Thoracic aorta (tissue), 2 donors: Measurements from ENCODE around the gene OSBP2. TPM values are rescaled to one million over a fixed set of nuclear protein-coding genes. Genes with fewer than 3 reads are reported as not detected.

Experiments
- ATAC-seq: fragments of 150-250 bp; one replicate; pipeline ENCODE4 v1.8.0; 2017; ENCODE audit warnings: low read depth; ENCODE audit not compliant: insufficient number of reproducible peaks, low FRiP score
- DNase-seq: peaks from one replicate; pipeline ENCODE4 v3.0.0-alpha.2; 2020; ENCODE audit warnings: low spot score
- H3K27ac ChIP-seq, 2 donors: fragments of 200-600 bp; sonication (generic); 1 replicate in 1 of 2; 2 replicates in 1 of 2; pipeline ENCODE4 v1.5.1; 2016; ENCODE audit warnings: mild to moderate bottlenecking in 2 of 2, moderate library complexity in 2 of 2
- H3K27me3 ChIP-seq: fragments of 200-600 bp; sonication (generic); replicated peaks from 2 replicates; pipeline ENCODE4 v1.6.0; 2016; ENCODE audit warnings: mild to moderate bottlenecking; ENCODE audit not compliant: insufficient read depth
- H3K36me3 ChIP-seq: fragments of 200-600 bp; sonication (generic); one replicate; pipeline ENCODE4 v1.5.1; 2016
- H3K4me1 ChIP-seq, 2 donors: fragments of 200-600 bp; sonication (generic); 1 replicate in 1 of 2; 2 replicates in 1 of 2; pipeline versions ENCODE4 v1.5.1 to v1.6.0; 2016; ENCODE audit warnings: low read depth in 2 of 2, mild to moderate bottlenecking in 1 of 2; ENCODE audit not compliant: control insufficient read depth in 1 of 2
- H3K4me3 ChIP-seq: fragments of 200-600 bp; sonication (generic); 2 replicates; pipeline ENCODE4 v1.5.1; 2016; ENCODE audit warnings: mild to moderate bottlenecking
- H3K9me3 ChIP-seq: fragments of 200-600 bp; sonication (generic); 2 replicates; pipeline ENCODE4 v1.5.1; 2016
- total RNA-seq, 2 donors: library from RNA; depleted of rRNA; stranded (reverse); fragments of >200 nt; gene quantifications; one replicate each; pipeline versions ENCODE4 v1.1.0 to v1.2.3, GENCODE V29; 2016
- TF ChIP-seq, protein P1 (sequence below): fragments of 200-600 bp; sonication (generic); IDR thresholded peaks from one replicate; pipeline ENCODE4 v1.5.1; 2019; ENCODE audit warnings: antibody characterized with exemption

OSBP2 gene
- total RNA-seq, 2 donors from 2014 or later: 0.71 to 3.0 TPM

GRCh38 chr22:30790366-30790765 is 95.7 kb downstream of the OSBP2 start:
- Histone ChIP-seq H3K27me3 (no peaks in the 10 kb centered on the region), H3K4me1 (no peaks in the 10 kb centered on the region), H3K9me3 (no peaks in the 10 kb centered on the region), H3K4me3 (no peak overlapping the region), H3K27ac (no peak overlapping the region), H3K36me3 (no peaks in the 10 kb centered on the region)
- DNase-seq (no peak), ATAC-seq (no peak)
- TF ChIP-seq, protein P1, sequence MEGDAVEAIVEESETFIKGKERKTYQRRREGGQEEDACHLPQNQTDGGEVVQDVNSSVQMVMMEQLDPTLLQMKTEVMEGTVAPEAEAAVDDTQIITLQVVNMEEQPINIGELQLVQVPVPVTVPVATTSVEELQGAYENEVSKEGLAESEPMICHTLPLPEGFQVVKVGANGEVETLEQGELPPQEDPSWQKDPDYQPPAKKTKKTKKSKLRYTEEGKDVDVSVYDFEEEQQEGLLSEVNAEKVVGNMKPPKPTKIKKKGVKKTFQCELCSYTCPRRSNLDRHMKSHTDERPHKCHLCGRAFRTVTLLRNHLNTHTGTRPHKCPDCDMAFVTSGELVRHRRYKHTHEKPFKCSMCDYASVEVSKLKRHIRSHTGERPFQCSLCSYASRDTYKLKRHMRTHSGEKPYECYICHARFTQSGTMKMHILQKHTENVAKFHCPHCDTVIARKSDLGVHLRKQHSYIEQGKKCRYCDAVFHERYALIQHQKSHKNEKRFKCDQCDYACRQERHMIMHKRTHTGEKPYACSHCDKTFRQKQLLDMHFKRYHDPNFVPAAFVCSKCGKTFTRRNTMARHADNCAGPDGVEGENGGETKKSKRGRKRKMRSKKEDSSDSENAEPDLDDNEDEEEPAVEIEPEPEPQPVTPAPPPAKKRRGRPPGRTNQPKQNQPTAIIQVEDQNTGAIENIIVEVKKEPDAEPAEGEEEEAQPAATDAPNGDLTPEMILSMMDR: no peak

- H3K27ac ChIP-seq: no peak overlapping the region
- TF ChIP-seq, protein P1: no peak
- no peaks in the 10 kb centered on the region for H3K9me3 ChIP-seq
- no peaks in the 10 kb centered on the region for H3K27me3 ChIP-seq
- no peak overlapping the region for H3K4me3 ChIP-seq
- no peaks in the 10 kb centered on the region for H3K4me1 ChIP-seq
- no peaks in the 10 kb centered on the region for H3K36me3 ChIP-seq
- DNase-seq (no peak), ATAC-seq (no peak)
Observed at GRCh38 chr22:30792456-30792855, 97.8 kb downstream of the OSBP2 start.

DNA sequence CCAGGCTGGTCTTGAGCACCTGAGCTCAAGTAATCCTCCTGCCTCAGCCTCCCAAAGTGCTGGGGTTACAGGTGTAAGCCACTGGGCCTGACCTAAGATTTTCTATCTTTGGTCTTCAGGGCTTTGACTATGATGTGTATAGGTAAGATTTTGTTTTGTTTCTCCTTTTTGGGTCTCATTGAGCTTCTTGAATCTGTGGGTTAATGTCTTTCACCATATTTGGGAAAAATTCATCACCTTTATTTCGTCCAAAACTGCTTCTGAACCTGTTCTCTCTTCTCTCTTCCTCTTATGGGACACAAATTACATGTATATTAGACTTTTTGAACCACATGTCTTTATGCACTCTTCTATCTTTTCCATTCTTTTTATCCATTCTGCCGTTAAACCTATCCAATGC is 100.4 kb downstream of the OSBP2 start:
- TF ChIP-seq, protein P1: no peak
- ATAC-seq (no peak), DNase-seq (no peak)
- H3K36me3 ChIP-seq: no peaks in the 10 kb centered on the region
- H3K27ac ChIP-seq: no peak overlapping the region
- H3K9me3 ChIP-seq: no peaks in the 10 kb centered on the region
- H3K27me3 ChIP-seq: no peaks in the 10 kb centered on the region
- H3K4me3 ChIP-seq: no peak overlapping the region
- H3K4me1 ChIP-seq: no peaks in the 10 kb centered on the region

DNA sequence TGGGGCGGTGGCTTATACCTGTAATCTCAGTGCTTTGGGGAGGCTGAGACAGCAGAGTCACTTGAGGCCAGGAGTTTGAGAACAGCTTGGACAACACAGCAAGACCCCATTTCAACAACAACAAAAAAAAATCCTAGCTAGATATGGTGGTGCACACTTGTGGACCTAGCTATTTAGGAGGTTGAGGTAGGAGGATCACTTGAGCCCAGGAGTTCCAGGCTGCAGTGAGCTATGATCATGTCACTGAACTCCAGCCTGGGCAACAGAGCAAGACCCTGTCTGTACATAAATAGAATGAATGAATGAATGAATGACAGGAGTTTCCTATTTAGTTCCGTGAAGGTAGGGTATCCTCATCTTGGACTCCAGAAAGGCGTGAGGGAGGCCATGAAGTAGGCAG is 107.0 kb downstream of the OSBP2 start:
- ATAC-seq: no peak
- Histone ChIP-seq H3K36me3 (no peaks in the 10 kb centered on the region), H3K27me3 (no peaks in the 10 kb centered on the region), H3K9me3 (no peaks in the 10 kb centered on the region), H3K27ac (no peak overlapping the region), H3K4me1 (peaks cover 5 to 11% of the 10 kb centered on the region in 2 donors), H3K4me3 (no peak overlapping the region)
- DNase-seq: no peak
- TF ChIP-seq, protein P1: no peak

GRCh38 chr22:30802202-30803166 is 107.8 kb downstream of the OSBP2 start:
- H3K27me3 ChIP-seq: no peaks in the 10 kb centered on the region
- peak; percentile 50 for DNase-seq
- no peaks in the 10 kb centered on the region for H3K36me3 ChIP-seq
- H3K4me1 ChIP-seq: peaks cover 5 to 11% of the 10 kb centered on the region in 2 donors
- TF ChIP-seq, protein P1: peak; percentile 73
- no peak overlapping the region for H3K27ac ChIP-seq
- ATAC-seq: peak; percentile 79
- peak overlapping the region; percentile 29 for H3K4me3 ChIP-seq
- H3K9me3 ChIP-seq: no peaks in the 10 kb centered on the region
